ENCODE measurements around the gene ITGB2.
A peak's percentile ranks its signal among the peaks of the same experiment; 100 is the strongest.

The ITGB2 gene

DNA sequence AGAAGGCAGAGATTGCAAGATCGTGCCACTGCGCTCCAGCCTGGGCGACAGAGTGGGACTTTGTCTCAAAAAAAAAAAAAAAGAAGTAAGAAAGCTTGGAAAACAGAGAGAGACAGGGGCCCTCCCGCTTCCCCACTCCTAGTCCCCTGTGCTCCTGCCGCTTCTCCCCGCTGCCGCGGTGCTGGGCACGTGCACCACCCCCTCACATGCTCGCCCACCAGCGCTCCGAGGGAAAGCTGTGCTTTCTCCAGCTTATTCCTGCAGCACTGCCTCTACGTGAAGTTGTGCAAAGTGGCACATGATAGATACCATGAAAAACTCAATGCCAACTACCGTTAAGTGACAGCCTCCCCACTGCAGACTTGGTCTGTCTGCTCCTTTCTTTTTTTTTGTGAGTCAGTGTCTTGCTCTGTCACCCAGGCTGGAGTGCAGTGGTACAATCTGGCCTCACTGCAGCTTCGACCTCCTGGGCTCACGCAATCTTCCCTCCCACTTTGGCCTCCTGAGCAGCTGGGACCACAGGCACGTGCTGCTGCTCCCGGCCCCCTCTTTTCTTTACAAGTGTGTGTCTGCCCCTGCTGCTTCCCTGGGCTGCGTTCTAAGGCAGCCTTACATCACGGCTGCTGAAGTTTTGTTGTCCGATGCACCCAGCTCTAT is 34.6 kb upstream of the ITGB2 start:
- DNase-seq = peak; percentile 73

DNA sequence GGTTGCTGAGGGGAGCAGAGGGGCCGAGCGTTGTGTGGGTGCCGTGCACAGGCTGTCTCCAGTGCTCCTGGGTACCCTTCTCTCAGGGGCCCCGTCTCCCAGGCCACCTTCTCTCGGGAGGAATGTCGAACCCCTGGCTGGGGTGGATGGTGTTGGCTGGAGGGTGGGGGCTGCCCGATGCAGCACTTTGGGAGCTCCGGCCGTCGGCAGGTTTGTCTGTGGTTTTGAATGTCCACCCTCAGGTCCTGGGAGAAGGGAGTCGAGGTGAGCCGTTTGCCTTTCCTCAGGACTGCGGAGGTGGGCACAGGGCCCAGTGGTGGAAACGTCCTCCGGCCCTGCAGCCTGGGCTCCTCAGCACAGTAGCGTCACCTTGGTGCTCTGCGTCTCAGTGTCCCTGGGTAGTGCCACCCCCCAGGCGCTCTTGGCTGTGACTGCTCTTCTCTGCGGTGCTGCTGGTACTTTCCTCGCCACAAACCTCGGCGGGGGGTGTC is 33.6 kb upstream of the ITGB2 start:
- no peak for DNase-seq

DNA sequence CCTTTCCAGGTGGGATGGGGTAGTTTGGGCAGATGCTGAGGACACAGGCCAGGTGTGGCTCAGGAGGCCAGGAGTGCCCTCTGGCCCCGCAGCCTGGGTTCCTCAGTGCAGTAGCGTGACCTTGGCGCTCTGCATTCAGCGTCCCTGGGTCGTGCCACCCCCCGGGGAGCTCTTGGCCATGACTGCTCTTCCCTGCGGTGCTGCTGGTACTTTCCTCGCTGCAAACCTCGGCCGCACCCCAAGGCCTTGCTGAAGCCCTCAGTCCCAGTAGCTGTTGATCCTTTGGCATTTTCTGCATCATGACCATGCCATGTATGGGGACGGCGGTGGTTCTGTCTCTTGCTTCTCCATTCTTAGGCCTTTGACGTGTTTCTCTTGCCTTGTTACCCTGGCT is 32.9 kb upstream of the ITGB2 start:
- DNase-seq = no peak

DNA sequence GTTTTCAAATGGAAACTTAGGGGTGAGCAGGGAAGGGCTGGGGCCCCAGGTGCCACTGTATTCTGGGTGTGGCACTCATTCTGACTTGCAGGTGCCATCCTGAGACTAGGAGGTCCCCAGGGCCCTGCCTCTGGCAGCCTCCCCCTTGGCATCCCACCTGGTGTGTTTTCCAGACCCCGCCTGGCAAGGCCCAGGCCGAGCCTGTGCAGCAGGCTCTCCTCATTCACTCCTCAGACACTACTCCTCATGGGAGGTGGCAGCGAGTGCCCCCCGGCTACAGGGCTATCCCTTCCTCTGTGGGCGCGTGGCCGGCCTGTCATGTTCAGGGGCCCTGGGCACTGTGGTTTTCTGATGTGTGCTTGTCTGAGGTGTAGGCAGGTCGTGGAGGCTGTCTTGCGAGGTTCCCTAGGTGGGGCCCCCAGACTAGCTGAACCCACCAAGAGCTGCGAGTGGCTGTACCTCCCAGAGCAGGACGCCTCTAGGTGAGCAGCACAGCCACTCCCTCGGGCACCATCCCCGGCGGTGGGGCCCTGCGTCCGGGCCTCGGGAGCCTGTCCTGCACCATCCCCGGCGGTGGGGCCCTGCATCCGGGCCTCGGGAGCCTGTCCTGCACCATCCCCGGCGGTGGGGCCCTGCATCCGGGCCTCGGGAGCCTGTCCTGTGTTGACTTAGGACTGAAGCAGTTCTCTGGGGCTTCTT is 32.4 kb upstream of the ITGB2 start:
- no peak for DNase-seq

DNA sequence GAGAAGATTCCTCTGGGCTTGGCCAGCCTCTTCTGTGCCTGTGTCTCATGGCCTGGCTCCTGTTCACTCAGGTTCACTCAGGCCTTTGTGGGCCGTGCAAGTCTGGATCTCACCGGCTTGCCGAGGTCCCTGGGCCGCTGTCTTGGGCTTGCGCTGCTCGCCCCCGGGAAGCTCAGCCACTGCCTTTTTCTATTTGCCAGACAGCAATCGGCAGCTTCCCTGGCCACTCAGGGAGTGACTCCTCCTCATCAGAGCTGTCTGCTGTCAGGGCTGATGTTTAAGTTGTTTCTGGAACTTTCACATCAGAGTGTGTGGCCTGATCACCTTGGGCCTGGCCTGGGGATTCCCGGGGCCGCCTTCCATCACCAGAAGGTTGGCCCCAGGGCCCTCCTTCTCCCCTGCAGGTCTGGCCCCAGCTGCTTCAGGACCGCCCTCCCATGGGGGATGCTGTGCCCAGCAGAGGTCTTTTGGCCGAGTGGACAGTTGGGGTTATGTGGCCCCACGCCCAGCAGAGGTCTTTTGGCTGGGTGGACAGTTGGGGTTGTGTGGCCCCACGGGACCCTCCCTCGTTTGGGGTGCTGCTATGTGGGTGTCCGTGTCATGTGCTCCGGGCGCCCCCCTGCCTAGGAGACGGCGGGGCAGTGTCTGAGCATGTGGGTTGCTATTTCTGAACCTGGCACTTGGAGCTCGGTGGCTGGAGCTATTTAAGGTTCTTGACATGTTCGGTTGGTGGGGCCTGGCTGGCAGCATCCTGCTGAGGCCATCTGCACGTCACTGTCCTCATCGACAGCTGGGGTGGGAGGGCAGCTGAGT is 31.6 kb upstream of the ITGB2 start:
- peak; percentile 14 for DNase-seq

DNA sequence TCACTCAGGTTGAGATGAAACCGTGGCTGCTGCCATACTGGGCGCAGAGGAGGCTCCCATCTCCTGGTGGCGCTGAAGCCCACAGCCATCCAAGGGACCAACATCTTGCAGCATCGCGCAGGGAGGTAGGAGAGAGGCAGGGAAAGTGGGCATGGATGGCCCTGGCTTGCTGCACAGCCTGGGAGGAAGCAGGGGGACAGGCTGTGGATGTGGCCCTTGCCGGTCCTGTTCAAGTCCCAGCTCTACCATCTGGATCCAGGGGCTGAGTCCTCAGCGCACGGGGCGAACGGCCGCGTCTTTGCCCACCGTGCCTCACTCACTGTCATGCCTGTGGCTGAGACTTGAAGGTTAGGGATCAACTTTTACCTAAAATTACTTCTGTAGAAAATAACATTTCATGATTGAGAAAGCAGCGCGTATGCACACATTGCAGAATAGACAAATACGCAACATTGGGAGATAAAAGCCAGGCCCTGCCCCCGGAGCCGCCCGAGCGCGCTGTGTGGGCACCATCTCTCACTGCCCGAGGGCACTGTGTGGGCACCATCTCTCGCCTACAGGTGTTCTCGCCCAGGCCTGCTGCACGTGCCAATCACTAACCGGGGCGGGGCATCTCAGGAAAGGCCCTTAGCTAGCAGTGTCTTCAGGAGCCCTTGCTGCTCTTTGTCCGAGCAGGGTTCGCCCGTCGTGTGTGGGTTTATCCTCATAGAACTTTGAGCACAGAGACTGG is 30.7 kb upstream of the ITGB2 start:
- no peak for DNase-seq

DNA sequence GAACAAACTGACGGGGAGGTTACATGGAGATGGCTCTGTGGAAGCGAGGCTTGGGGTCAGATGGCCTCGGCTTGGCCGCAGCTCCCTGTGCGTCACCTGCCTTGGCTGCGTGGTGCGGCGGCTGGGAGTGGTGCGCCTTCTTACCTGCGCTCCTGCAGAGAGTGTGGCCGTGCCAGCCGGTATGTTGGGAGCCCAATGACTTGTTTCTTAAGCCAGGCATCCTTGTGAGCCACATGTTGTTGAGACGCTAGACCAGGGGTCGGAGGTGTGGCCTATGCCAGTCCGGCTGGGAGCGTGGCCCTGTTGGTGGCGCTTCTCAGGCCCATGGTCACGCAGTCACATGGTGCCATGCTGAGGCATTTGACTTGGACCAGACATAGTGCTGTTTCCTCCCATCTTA is 29.7 kb upstream of the ITGB2 start:
- no peak for DNase-seq

DNA sequence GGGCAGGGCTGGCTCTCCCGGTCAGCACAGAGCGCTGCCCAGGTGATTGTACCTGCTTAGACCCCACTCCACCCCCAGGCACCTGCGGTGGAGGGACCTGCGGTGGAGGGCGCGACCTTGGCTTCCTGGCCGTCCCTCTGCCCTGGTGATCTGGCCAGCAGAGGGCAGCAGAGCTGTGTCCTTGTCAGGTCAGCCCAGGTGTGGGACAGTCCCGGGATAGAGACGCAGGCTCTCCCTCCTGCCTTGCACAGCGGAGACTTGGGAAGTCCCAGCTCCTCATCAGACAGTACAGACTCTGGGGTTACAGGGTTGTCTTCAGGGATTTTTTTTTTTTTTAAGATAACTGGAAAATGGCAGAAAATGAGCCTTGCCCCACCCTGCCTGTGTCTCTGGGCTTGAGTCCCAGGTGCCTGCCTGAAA is 29.1 kb upstream of the ITGB2 start:
- peak; percentile 87 for DNase-seq

DNA sequence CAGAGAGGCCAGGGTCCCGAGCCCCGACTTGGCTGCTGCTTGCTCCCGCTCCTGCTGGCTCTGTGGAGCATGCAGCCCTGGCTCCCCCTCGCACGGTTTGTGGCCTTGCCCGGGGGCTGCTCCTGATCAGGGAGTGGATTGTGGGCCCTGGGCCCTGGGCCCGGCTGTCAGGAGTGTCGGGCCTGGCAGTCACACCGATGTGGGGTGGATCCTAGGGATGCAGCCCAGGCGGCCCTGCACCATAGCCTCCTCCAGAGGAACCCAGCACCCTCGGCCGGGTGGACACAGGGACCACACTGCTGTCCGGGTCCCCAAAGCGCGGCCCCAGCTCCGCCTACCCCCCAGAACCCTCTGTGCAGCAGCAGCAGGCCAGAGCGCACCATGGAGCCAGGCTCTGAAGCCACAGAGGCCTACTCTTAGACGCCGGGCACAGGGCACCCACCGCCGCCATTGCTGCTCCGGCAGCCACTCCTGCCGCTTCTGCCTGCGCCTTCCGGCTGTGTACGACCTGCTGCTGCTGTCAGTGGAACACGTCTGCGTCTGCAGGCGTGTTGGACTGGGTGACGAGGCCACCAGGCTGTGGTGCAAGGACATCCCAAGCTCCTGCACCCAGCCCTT is 28.6 kb upstream of the ITGB2 start:
- no peak for DNase-seq

DNA sequence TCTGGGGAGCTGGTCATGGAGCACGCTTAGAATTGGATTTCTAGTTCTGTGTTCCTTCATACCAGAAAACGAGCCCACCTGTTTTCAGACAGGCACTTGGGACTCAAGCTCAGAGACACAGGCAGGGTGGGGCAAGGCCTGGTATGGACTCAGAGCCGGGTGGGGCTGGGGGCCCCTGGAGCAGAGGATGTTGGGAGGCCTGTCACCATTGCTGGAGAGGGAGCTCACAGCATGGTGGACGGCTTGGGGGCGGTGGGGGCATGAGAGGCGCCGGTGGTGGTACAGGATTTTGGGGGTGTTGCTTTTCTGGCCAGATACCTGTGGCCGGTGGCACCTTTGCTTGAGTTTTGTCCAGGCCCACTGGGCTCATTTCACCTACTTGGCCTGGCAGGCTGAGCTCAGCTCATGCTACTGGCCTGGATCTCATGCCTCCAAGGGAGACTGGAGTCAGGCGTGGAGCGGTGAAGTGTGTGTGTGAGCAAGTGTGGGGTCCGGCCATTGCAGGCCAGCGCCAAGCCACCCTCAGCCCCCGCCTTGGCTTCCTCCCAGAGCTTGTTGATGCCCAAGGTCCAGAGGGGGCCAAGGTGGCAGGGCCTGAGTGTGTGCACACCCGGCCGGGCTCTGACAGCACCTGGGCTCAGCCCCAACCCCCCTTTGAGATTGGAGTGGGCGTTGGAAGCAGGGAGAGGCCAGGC is 27.9 kb upstream of the ITGB2 start:
- DNase-seq = no peak

DNA sequence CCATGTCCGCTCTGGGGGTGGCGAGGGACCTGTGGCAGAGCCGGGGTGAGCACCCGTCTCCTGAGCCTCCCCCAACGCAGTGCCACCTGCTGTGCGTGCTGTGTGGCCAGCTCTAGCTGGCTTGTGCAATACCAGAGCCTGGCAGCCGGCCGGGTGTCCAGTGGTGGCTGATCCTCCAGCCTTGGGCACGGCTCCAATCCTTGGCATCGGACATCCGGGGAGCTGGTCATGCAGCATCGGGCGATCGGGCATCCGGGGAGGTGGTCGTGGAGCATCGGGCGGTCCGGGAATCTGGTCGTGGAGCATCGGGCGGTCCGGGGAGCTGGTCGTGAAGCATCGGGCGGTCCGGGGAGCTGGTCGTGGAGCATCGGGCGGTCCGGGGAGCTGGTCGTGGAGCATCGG is 27.2 kb upstream of the ITGB2 start:
- DNase-seq = no peak

DNA sequence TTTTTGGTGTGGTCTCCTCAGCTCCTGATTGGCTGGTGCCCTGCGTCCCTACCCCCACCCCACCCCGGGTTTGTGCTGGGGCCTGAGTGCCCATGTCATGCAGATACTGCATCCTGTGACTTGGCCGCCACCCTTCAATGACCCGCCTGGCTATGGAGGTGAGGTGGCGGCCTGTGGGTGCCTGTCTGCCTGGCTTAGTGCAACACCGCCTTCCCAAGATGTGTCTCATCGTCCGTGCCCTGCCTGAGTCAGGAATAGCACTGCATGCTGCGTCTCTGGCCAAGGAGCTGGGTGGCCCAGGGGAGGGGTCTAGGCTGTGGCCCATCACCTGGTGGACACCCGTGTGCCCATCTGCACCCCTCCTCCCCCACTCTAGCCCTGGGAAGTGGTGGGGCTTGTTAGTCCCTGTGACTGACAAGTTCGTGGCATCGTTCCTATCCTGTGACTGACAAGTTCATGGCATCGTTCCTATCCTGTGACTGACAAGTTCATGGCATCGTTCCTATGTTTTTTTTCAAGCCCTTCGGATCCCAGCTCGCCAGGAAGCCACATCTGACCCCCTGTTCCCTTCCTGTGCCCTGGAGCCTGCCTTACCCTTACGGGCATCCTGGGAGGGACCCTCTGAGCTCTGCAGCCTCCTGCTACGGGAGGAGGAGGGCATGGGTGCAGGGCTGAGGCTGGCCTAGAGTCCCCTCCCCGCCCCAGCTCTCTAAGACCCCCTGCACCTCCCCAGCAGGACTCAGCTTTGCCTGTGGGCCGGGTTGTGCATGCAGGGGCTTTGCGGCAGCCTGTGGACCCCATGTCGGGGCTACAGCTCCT is 26.6 kb upstream of the ITGB2 start:
- no peak for DNase-seq

DNA sequence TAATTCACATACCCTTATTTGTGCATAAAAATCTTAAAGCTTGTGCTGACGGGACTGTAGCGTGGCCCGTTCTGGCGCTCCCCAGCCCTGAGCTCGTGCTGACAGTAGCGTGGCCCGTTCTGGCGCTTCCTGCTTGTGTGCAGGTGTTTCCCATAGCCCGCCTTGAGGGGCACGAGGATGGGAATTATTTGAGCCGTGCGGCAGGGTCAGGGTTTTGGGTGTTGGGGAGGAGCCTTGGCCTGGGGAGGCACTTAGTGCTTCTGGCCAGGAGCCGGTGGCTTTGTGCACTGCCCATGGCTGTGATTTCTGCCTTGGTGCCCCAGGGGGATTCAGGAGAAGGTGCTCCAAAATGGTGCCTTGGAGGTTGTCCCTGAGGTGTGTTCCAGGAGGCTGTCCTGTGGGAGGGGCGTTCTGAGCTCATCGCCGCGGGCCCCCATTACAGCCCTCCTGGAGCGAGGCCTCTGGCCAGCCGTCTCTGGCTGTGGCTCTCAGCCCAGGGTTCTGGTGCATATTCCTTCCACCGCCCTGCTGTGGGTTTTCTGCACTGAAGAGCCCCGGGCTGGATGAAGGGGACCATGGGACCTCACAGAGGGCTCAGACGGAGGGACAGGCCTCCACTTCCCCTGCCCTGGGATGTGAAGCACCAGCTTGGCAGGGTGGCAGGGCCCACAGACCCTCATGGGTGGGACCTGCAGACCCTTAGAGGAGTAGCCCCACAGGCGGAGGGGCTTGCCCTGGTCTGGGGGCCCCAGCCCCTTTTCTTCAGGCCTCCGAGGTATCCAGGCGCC is 25.7 kb upstream of the ITGB2 start:
- no peak for DNase-seq

DNA sequence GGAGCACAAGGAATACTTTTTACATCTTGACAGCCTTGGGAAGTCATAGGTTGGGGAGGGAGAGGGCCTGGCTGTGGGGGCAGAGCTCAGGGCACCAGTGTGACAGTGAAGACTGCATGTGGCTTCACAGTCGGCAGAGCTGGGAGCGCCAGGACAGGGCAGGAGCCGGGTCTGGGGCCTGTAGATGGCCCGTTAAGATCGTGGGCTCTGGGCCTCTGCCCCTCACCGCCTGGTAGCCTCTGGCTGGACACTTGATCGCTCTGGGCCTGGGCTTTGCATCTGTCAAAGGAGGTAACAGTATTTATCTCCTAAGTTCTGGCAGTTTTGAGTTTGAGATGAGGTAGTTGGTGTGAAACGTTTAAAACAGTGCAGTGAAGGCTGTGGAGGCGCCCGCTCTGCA is 23.9 kb upstream of the ITGB2 start:
- no peak for DNase-seq

DNA sequence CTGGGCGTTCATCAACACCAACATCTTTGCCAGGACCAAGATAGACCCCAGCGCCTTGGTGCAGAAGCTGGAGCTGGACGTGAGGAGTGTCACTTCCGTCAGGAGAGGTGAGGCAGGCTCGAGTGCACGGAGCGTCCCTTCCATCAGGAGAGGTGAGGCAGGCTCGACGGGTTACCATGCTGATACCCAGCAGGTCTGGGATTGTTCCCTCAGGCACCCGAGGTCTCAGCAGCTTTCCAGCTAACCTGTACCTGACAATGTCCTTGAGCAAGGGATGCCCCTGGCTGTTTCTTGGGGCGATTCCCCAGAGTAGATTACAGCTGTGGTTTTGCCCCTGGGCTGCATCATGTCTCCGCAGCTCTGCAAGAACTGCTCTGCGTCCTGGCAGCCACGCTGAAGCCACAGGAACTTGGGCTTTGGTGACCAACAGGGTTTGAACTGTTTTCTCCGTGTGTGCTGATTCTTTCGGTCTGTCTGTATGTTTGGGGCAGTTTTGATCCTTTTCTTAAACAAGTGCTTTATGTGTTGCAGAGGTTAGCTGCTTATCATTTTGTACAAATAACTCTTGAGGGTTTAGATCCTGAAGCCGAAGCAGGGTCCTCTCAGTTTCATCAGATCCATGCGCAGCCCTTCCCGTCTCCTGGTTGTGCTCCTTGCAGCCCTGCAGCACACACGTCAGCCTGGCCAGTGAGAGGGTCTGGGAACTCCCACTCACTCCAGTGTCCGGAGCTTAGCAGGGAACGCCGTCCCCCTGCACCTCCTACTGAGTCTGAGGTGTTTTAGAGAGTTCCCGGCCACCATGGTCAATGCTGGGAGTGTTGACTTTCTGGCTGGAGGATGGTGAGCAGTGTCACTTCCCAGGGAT is 23.2 kb upstream of the ITGB2 start:
- DNase-seq = no peak

DNA sequence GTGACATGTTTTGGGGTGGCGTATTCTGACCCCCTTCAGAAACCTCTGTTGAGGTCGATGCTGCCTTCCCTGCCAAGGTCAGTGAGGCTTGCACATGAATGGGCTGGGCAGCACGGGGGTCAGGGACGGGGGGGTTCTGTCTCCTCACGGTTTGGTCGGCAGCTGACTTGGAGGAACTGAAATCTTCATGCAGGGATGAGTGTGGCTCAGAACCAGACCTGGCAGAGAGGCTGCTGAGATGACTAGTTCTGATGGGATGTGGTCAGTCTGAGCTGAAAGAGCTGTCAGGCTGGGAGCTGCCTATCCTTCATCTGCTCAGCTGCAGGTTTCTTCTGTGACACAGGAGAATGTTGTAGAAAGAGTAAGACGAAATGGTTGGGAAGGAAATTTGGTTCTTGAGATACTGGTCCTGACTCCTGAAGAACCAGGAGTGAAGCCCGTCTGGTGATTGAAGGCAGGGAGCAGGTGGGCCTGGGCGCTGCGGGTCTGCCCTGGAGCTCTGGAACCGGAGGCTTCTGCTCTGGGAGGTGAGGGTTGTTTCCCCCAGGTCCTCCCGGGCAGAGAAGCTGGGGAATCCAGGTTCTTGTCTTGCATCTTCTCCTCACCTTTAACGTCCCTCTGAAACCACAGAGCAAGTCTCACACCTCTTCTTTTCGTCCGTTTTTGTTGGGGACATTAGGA is 22.4 kb upstream of the ITGB2 start:
- DNase-seq = no peak

DNA sequence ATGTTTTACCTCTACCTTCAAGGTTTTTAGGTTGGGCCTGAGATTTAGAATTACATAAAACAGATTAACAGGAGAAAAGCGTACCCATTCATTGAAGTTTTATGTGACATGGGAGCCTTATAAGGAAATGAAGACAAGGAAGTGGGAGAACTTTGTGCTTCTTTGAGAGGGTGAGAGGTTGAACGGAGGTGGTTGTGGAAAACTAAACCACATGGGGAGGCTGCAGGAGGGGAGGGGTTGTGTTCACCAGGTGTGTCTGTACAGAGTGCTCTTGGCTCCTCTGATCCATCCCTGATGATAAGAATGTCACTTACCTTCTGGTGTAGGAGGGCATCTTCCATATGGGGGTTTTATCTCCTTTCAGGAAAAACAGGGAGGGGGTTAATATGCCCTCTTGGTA is 21.9 kb upstream of the ITGB2 start:
- no peak for DNase-seq

DNA sequence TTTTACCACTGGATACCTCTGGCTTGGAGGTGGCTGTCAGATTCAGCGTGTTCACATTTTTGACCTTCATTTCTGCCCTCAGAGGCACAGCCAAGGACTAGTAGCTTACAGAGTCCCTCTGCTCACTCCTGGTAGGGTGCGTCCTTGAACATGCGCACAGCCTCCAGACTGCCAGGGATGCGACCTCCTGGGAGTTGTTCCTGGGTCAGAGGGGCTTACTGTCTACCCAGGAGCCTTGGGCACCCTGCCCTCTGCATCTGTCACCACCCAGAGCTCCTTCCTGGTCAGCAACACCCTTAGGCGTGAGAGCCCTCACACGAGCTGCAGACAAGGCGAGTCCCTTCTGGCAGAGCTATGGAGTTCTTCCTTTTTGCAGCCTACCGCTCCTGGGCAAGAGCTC is 20.9 kb upstream of the ITGB2 start:
- DNase-seq = no peak

All from retina (tissue), 1 donor.